Epidermal melanocyte (primary cell): ENCODE measurements around the gene TPSAB1.
"Not testable (repeated sequence)": the region's sequence is repeated elsewhere in the genome, so short reads cannot be mapped to it uniquely, and the experiment has no call there.

Experiments used
- DNase-seq: peaks from one replicate; pipeline ENCODE4 v3.0.0; 2011; ENCODE audit warnings: low spot score; ENCODE audit not compliant: insufficient read length

The TPSAB1 gene

DNA sequence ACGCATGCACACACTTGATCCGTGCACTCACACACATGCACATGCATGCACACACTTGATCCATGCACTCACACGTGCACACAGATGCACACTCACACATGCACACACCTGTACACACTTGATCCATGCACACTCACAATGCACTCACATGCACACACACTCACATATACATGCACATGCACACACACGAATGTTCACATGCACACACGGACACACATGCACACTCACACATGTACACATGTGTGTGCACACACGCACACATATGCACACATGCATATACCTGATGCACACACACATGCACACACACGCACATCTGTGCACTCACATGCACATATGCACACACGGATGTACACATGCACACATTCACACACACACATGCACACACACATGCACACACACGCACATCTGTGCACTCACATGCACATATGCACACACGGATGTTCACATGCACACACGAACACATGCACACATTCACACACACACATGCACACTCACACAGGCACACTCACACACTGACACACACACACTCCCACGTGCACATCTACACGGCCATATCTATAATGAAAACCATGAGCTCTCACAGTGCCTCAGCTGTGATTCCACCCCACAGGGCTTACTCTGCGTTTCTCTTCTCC, 7.5 kb downstream of the TPSAB1 start:
- DNase-seq, result not testable (repeated sequence)

DNA sequence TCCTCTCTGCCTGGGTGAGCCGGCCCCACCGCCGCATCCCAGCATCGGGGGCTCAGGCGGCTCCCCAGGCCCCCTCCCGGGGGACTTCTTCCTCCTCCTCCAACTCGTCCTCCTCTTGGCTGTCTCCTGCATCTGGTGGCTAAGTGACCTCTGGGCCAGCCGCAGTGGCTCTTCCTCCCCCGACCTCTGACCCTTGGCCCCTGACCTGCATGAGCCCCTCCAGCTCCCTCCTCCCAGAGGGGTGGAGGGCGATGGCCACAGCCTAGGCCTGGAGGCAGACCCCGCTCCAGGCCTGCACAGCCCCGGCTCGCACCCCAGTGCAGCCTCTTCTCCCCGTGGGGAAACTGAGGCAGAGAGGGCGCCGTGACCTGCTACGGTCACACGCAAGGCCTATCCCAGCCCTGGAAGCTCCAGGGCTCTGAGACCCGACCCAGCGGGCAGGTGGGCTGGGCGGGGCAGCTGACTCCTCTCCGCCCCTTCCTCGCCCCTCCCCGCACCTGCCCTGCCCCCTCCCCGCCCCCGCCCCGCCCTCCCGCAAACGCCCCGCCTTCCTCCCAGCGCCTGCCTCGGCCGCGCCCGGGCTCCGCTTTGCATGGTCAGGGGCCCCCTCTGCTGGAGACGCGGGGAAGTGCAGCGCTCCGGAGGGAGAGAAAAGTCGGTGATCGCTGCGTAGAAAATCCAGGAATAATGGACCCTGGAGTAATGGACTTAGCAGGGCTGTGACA, 8.7 kb downstream of the TPSAB1 start:
- not testable (repeated sequence) for DNase-seq

DNA sequence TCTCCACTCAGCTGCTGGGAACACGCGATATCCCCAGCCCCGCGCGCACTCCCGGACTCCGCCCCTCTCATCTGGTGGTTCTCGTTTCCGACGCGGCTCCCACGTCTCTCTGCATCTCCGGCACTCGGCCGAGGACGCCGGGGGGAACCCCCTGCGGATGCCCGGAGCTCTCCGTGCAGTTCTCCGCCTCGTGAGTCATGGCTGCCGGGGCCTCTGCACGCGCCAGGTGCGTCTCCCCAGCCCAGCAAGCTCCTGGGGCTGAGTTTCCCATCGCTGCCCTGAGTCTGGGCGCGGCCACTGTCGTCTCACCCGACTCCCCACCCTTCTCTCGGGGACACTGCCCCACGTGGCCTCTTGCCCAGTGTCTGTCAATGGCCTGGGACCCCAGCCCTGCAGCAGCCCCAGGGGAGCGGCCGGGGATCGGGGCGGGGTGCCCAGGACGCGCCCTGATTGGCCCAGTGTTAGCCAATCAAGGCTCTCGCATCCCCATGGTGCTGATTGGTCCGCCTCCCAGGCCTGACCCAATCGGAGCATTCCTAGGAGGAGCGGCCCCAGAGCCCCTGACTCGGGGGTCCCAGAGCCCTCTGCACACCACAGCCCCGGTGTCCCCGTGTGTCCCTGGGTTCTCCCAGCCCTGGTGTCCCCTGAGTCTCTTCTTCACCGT, 13.3 kb downstream of the TPSAB1 start:
- DNase-seq, result not testable (repeated sequence)

DNA sequence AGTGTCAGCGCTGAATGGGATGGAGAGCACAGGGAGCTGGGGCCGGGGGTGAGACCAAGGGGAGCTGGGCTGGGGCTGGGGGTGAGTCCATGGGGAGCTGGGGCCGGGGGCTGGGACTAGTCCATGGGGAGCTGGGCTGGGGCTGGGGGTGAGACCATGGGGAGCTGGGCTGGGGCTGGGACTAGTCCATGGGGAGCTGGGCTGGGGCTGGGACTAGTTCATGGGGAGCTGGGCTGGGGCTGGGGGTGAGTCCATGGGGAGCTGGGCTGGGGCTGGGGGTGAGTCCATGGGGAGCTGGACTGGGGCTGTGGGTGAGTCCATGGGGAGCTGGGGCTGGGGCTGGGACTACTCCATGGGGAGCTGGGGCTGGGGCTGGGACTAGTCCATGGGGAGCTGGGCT, 14.3 kb downstream of the TPSAB1 start:
- DNase-seq, result not testable (repeated sequence)

DNA sequence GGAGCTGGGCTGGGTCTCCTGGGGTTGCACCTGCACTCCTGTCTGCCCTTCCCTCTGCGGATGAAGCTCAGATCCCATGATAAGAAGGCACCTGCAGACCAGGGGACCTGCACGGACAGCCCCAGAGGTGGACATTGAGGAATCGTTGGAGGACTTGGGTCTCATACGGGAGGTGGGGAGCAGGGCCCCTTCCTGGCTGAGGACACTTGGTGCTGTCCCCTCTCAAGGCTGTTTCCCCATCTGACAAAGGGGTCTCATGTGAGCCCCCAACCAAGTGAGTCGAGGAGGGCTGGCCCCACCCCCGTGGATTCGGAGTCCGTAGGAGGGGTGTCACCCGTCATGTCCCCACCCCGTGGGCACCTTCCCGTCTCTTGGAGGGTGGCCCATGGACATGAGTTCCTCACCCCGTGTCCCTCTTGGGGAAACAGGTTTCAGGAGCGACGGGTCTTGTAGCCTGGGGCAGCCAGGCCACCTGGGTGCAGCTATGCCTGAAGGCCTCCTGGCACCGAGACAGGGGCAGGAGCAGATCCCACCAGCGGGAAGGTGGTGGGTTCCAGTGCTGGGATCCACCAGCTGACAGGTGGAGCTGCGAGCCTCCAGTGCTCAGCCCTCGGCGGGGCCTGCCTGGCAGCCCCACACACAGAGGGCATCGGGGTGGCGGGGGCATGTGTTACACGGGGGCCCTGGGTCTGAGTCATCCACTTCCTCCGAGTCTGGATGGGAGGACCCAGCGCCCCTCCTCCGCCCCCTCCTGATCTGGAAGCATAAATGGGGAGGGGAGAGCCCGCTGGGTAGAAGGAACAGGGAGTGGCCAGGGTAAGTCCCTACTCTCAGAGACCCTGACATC, 15.0 kb downstream of the TPSAB1 start, which contains the start of gene TPSD1:
Gene TPSD1 (plus strand): TSS at position 794 of the 847 bp plus-strand sequence. CDS start 212 bp downstream, outside the sequence.
- DNase-seq, result not testable (repeated sequence)

DNA sequence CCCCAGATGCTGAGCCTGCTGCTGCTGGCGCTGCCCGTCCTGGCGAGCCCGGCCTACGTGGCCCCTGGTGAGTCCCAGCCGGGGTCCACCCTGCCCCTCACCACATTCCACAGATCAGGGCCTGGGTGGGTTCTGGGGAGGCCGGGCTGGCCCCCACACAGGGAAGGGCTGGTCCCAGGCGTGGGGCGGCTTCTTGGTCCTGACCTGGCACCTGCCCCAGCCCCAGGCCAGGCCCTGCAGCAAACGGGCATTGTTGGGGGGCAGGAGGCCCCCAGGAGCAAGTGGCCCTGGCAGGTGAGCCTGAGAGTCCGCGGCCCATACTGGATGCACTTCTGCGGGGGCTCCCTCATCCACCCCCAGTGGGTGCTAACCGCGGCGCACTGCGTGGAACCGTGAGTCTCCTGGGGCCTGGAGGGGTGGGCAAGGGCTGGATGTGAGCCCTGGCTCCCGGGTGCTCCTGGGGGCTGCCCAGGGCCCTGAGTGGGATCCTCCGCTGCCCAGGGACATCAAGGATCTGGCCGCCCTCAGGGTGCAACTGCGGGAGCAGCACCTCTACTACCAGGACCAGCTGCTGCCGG, 15.9 kb downstream of the TPSAB1 start:
- DNase-seq, result not testable (repeated sequence)

DNA sequence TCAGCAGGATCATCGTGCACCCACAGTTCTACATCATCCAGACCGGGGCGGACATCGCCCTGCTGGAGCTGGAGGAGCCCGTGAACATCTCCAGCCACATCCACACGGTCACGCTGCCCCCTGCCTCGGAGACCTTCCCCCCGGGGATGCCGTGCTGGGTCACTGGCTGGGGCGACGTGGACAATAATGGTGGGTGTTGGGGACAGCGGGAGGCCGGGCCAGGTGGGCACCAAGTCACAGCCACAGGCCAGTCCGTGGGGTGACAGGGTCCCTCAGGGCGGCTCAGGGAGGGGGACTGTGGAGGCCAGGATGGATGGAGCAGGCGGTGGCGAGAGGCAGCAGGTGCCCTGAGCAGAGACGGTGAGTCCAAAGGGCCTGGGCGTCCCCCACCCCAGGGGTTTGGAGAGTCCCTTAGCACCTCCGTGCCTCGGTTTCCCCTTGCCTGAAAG, 16.4 kb downstream of the TPSAB1 start:
- no peak for DNase-seq

DNA sequence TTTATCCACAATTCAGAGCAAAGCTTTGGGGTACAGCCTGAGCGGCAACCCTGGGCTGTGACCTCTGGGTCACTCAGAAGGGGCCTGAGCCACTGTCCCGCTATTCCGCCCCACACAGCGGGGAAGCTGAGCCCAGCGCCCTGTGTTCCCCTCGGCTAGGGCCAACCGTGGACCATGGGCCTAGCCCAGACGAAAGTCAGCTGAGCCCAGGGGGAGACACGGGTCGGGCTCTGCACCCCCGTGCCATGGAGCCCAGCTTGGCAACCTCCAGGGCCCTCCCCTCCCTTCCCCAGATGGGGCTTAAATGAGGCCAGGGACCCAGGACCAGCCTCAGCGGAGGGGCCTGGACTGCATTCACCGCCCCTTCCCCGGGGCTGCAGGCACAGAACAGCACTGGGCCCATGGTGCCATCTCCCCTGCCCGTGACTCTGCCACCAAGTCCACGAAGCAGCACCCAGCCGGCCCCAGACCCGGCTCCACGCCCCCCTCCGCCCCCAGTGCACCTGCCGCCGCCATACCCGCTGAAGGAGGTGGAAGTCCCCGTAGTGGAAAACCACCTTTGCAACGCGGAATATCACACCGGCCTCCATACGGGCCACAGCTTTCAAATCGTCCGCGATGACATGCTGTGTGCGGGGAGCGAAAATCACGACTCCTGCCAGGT, 17.2 kb downstream of the TPSAB1 start:
- no peak for DNase-seq

DNA sequence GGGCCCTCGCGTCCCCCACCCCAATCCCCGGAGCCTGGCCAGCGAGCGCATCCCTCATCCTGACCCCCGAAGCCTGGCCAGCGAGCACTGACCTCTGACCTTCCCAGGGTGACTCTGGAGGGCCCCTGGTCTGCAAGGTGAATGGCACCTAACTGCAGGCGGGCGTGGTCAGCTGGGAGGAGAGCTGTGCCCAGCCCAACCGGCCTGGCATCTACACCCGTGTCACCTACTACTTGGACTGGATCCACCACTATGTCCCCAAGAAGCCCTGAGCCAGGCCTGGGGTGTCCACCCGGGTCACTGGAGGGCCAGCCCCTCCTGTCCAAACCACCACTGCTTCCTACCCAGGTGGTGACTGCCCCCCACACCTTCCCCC, 17.7 kb downstream of the TPSAB1 start:
- no peak for DNase-seq

DNA sequence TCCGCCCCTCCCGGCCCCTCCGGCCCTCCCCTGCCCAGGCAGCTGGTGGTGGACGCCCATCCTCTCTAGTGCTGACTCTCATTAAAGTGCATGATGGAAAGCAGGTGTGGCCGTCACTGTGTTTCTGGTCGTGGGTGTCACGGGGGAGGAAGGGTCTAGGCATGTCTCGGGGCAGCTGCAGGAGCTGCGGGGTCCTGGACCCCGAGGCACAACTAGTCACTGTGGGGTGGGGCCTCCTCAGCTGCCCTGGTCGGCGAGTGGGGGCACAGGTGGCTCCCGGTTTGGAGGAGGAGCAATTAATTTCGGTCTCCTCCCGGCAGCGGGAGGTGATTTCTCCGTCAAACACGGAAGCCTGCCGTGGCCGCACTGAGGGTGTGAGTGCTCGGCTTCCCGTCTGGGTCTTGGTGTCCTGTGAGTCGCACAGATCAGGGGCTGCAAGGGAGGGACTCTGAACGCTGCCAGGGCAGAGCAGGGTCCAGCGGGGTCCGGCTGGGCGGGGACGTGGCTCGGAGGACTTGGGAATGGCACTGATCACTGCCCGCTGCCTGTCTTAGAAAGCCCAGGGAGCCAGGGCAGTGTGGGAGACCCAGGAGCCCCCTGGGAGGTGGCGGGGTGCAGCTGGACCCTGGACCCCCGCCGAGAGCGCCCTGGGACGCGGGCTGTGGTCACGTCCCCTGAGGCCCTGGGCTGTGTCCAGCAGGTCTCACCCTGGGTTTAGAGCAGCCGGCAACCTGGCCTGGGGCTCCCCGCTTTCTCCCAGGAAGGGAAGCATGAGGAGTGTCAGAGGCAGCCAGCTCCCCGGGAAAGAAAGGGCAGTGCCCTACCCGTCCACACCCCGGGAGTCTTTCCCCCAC, 18.6 kb downstream of the TPSAB1 start:
- DNase-seq, result no peak

DNA sequence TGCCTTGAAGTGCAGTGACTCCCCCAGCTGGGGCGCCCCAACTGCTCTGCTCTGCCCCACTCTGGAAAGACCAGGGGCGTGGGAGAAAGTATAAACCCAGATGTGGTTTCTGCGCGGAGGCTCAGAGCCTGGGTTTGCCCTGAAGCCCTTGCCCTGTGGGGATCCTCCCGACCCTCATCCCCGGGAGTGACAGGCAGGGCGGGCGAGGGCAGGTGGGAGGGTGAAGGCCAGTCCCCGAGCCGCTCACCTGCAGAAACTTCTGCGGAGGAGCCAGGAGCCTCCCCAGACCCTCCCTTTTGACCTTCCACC, 19.2 kb downstream of the TPSAB1 start:
- no peak for DNase-seq

DNA sequence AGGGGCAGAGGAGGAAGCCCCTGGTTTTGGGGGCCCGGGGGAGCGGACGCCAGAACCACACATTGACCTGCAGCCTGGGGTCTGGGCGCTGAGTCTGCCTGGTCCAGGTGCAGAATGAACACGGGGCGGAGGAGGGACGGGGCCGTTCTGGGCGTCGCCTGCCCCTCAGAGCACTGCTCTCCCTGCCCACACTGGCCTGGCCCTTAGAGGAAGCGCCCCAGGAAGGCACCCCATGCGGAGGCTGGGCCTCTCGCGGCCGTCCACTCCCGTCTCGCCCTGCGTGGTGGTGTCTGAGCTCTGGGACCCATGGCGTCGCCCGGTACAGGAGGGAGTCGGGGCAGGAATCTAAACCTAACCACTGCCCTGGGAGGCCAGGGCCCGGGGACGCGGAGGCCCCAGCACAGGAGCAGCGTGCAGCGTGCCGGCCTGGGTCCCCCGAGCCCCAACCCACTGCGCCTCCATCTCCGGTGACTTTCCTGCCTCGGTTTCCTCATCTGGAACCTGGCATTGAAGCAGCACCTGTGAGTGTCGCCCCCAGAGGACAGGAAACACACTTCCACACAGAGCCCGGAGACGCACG, 19.7 kb downstream of the TPSAB1 start:
- no peak for DNase-seq

DNA sequence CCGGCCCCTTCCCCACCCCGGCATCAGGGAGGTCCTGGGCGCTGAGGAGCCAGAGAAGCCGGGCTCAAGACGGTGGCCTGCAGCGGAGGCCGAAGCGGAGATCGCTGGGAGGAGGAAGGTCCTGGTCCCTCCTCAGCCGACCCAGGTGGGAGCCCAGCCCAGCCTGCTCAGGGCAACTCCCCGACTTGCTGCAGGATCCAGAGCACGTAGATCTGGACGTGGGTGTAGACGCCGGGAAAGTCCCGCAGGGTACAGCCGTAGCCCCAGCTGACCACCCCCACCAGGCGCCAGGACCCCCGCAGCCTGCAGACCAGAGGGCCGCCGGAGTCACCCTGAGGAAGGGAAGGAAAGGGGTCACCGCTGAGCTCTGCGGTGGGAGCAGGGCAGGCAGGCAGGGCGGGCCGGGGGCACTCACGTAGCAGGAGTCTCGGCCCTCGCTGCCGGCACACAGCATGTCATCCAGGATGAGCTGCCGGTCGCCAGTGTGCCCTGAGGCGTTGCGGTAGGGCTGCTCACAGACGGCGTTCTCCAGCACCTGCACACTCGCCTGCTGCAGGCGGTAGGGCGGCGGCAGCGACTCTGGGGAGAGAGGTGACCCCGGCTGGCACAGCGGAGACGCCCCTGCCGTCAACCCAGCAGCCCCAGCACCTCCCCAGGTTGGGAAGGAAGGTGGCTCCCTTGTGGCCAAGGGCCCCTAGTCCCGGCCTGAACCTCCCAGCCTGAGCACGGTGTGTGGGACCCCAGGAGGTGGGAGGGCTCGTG, 20.8 kb downstream of the TPSAB1 start:
- no peak for DNase-seq

DNA sequence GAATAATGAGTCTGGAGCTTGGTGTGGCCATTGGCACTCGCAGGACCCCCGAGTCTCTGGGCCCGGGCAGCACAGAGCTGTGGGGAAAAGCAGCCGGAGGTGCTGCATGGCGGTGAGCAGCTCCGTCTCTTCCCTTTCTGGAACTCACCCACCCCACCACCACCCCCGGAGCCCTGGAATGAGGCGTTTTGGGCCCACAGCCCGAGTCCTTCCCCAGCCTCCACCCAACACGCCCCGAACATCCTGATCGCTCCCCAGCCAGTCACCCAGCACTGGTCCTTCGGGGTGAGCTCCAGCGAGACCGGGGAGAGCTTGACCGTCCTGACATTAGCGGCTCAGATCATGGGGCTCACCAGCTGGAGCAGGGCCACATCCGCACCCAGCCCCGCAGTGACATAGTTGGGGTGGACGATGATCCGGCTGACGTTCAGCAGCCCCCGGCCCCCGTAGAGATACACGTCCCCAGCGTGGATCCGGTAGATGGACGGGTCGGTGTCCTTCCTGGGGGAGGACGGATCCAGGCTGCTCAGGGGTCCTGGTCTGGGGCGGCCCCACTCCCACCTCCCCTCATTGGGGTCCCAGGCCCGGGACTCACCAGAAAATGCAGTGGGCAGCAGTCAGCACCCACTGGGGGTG, 21.8 kb downstream of the TPSAB1 start:
- DNase-seq, result no peak

DNA sequence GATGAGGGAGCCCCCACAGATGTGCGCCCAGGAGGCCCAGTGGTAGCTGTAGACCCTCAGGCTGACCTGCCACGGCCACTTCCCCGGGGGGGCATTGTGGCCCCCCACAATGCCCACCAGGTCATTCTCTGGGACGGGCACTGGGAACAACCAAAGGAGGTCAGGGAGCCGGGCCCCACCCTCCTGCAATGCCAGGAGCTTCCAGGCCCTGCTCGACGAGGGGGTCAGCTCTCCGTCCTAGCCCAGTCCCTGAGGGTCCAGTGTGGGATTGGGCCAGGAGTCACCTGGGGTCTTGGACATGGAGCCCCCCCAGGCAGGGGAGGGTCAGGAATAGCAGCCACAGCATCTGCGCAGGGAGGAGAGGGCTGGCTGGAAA, 22.3 kb downstream of the TPSAB1 start:
- DNase-seq, result no peak

DNA sequence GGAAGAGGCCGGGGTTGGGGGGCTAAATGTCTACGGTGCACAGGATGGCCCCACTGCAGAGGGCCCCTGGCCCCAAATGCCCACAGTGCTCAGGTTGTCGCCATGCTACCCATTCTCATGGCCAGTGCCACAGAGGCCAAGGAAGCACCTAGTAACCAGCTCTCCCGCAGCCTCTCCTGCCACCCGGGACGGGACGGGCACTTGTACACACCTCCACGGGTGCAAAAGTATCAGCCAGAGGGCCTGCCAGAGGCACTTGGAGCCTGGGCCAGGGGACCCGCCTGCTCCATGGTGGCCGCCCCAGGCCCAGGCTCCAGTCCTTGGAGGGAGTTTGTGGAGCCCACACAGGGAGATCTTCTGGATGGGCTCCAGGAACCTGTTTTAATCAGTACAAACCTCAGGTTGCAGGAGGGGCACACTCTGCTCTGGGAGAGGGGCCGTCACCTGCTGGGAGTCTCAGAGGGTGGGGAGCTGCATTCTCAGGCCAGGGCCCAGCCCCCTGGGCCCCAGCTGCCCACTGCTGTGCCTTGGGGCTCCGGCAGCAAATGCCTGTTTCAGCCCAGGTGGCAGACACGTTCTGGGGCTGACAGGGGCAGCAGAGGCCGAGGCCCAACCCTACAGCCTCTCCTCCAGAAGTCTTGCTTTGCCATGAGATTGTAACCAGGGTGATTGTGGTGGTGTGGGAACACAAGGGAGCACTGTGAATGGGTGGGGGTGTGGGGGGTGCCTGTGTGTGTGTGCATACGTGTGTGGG, 23.3 kb downstream of the TPSAB1 start:
- DNase-seq, result no peak

DNA sequence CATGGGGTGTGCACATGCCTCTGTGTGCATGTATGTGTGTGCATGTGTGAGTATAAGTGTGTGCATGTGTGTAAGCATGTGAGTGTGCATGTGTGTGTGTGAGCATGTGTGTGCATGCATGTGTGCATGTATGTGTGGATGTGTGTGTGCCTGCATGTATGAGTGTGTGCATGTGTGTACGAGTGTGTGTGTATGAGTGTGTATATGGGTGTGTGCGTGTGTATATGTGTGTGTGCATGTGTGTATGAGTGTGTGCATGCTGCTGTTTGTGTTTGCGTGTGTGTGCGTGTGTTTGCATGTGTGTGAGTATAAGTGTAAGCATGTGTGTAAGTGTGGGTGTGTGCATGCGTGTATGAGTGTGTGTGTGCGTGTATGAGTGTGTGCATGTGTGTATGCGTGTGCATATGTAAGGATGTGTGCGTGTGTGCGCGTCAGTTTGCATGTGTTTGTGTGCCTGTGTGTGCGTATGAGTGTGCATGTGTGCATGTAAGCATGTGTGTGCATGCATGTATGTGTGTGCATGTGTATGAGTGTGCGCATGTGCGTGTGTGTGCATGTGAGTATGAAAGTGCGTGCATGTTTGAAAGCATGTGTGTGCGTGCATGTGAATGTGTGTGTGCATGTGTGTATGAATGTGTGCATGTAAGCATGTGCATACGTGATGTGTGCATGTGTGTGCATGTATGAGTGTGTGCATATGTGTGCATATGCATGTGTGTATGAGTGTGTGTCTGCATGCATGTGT, 24.0 kb downstream of the TPSAB1 start:
- no peak for DNase-seq
